Effector memory CD8-positive, alpha-beta T cell (primary cell): ENCODE data around the gene ANK2.
A peak's percentile ranks its signal among the peaks of the same experiment; 100 is the strongest.

Experiments used
- ATAC-seq: fragments of 150-1000 bp; cut with Tn5 transposase; replicated peaks from 2 replicates; pipeline ENCODE4 v1.10.0; 2021; ENCODE audit warnings: mild to moderate bottlenecking, moderate library complexity
- DNase-seq, 3 experiments: peaks; one replicate each; pipeline ENCODE4 v3.0.0; 2021
- H3K27ac Mint-ChIP-seq, 2 donors: one replicate each; pipeline ENCODE4 v1.8.0; 2022; ENCODE audit warnings: mild to moderate bottlenecking in 2 of 2, mixed read lengths in 2 of 2, moderate library complexity in 2 of 2
- H3K27me3 Mint-ChIP-seq, 2 donors: one replicate each; pipeline ENCODE4 v1.8.0; 2022; ENCODE audit warnings: mixed read lengths in 2 of 2
- H3K36me3 Mint-ChIP-seq: one replicate; pipeline ENCODE4 v1.8.0; 2022; ENCODE audit warnings: mild to moderate bottlenecking, moderate library complexity, mixed read lengths; ENCODE audit not compliant: insufficient read depth
- H3K4me1 Mint-ChIP-seq, 2 donors: one replicate each; pipeline ENCODE4 v1.8.0; 2022; ENCODE audit warnings: low read depth in 2 of 2, mixed read lengths in 2 of 2
- H3K4me3 Mint-ChIP-seq, 2 donors: one replicate each; pipeline ENCODE4 v1.8.0; 2022; ENCODE audit warnings: mild to moderate bottlenecking in 2 of 2, mixed read lengths in 2 of 2, moderate library complexity in 2 of 2
- H3K9me3 Mint-ChIP-seq, 2 donors: one replicate each; pipeline ENCODE4 v1.8.0; 2022; ENCODE audit warnings: mixed read lengths in 2 of 2

Gene ANK2

GRCh38 chr4:113116414-113117357, 67.2 kb downstream of the ANK2 start:
- DNase-seq: no peak
- Mint-ChIP-seq H3K27me3 (peaks cover 0 to 6% of the 10 kb centered on the region in 2 donors), H3K4me3 (no peak overlapping the region), H3K36me3 (no peaks in the 10 kb centered on the region), H3K27ac (no peak overlapping the region), H3K4me1 (no peaks in the 10 kb centered on the region), H3K9me3 (no peaks in the 10 kb centered on the region)
- ATAC-seq: no peak

GRCh38 chr4:113117358-113117702, 67.9 kb downstream of the ANK2 start:
- DNase-seq: no peak
- Mint-ChIP-seq H3K27me3 (peaks cover 0 to 6% of the 10 kb centered on the region in 2 donors), H3K4me1 (no peaks in the 10 kb centered on the region), H3K4me3 (no peak overlapping the region), H3K36me3 (no peaks in the 10 kb centered on the region), H3K9me3 (no peaks in the 10 kb centered on the region), H3K27ac (no peak overlapping the region)
- ATAC-seq: no peak

- ATAC-seq: no peak
- H3K27me3 Mint-ChIP-seq: no peaks in the 10 kb centered on the region
- H3K4me3 Mint-ChIP-seq: no peak overlapping the region
- H3K27ac Mint-ChIP-seq: no peak overlapping the region
- H3K9me3 Mint-ChIP-seq: no peaks in the 10 kb centered on the region
- no peaks in the 10 kb centered on the region for H3K4me1 Mint-ChIP-seq
- DNase-seq: no peak
- no peaks in the 10 kb centered on the region for H3K36me3 Mint-ChIP-seq
These were observed 72.6 kb downstream of the ANK2 start for GRCh38 chr4:113122066-113122465.

- Mint-ChIP-seq H3K36me3 (no peaks in the 10 kb centered on the region), H3K9me3 (peaks cover 0 to 6% of the 10 kb centered on the region in 2 donors), H3K27me3 (no peaks in the 10 kb centered on the region), H3K4me3 (no peak overlapping the region), H3K4me1 (no peaks in the 10 kb centered on the region), H3K27ac (no peak overlapping the region)
- ATAC-seq (no peak), DNase-seq (no peak)
These were observed 76.0 kb downstream of the ANK2 start for GRCh38 chr4:113125418-113125817.

GRCh38 chr4:113131136-113131535, 81.7 kb downstream of the ANK2 start:
- H3K4me3 Mint-ChIP-seq: no peak overlapping the region
- no peaks in the 10 kb centered on the region for H3K36me3 Mint-ChIP-seq
- H3K27me3 Mint-ChIP-seq: no peaks in the 10 kb centered on the region
- peaks cover 0 to 6% of the 10 kb centered on the region in 2 donors for H3K9me3 Mint-ChIP-seq
- H3K27ac Mint-ChIP-seq: no peak overlapping the region
- ATAC-seq (no peak), DNase-seq (no peak)
- H3K4me1 Mint-ChIP-seq: no peaks in the 10 kb centered on the region

- ATAC-seq: no peak
- H3K9me3 Mint-ChIP-seq: peaks cover 0 to 6% of the 10 kb centered on the region in 2 donors
- H3K4me1 Mint-ChIP-seq: no peaks in the 10 kb centered on the region
- no peak for DNase-seq
- no peak overlapping the region for H3K27ac Mint-ChIP-seq
- no peaks in the 10 kb centered on the region for H3K27me3 Mint-ChIP-seq
- no peaks in the 10 kb centered on the region for H3K36me3 Mint-ChIP-seq
- H3K4me3 Mint-ChIP-seq: no peak overlapping the region
These were observed 82.2 kb downstream of the ANK2 start for GRCh38 chr4:113131621-113132020.

GRCh38 chr4:113141901-113142346, 92.5 kb downstream of the ANK2 start:
- no peaks in the 10 kb centered on the region for H3K36me3 Mint-ChIP-seq
- H3K4me1 Mint-ChIP-seq: peaks cover 0 to under 1% of the 10 kb centered on the region in 2 donors
- ATAC-seq: no peak

GRCh38 chr4:113142351-113142750, 92.9 kb downstream of the ANK2 start:
- DNase-seq (no peak), ATAC-seq (no peak)
- Mint-ChIP-seq H3K27ac (no peak overlapping the region), H3K27me3 (no peaks in the 10 kb centered on the region), H3K4me1 (peaks cover 0 to 1% of the 10 kb centered on the region in 2 donors), H3K9me3 (peaks cover 0 to 2% of the 10 kb centered on the region in 2 donors), H3K4me3 (no peak overlapping the region), H3K36me3 (no peaks in the 10 kb centered on the region)

More at GRCh38 chr4:113141901-113142346, 92.5 kb downstream of the ANK2 start:
- Mint-ChIP-seq H3K27me3 (no peaks in the 10 kb centered on the region), H3K27ac (no peak overlapping the region), H3K9me3 (peaks cover 0 to 2% of the 10 kb centered on the region in 2 donors), H3K4me3 (no peak overlapping the region)
- no peak for DNase-seq

- no peaks in the 10 kb centered on the region for H3K36me3 Mint-ChIP-seq
- ATAC-seq (no peak), DNase-seq (no peak)
- H3K27me3 Mint-ChIP-seq: no peaks in the 10 kb centered on the region
- H3K9me3 Mint-ChIP-seq: peaks cover 0 to 4% of the 10 kb centered on the region in 2 donors
- peaks cover 0 to 1% of the 10 kb centered on the region in 2 donors for H3K4me1 Mint-ChIP-seq
- no peak overlapping the region for H3K4me3 Mint-ChIP-seq
- no peak overlapping the region for H3K27ac Mint-ChIP-seq
These were observed 94.6 kb downstream of the ANK2 start for GRCh38 chr4:113144091-113144490.

- Mint-ChIP-seq H3K27ac (no peak overlapping the region), H3K27me3 (no peaks in the 10 kb centered on the region), H3K9me3 (peaks cover 0 to 4% of the 10 kb centered on the region in 2 donors), H3K36me3 (no peaks in the 10 kb centered on the region), H3K4me3 (no peak overlapping the region), H3K4me1 (peaks cover 0 to 1% of the 10 kb centered on the region in 2 donors)
- ATAC-seq: no peak
- no peak for DNase-seq
These were observed 95.7 kb downstream of the ANK2 start for GRCh38 chr4:113145147-113145518.

- no peaks in the 10 kb centered on the region for H3K36me3 Mint-ChIP-seq
- DNase-seq (no peak), ATAC-seq (no peak)
- no peak overlapping the region for H3K4me3 Mint-ChIP-seq
- no peaks in the 10 kb centered on the region for H3K27me3 Mint-ChIP-seq
- H3K9me3 Mint-ChIP-seq: peaks cover 0 to 4% of the 10 kb centered on the region in 2 donors
- peaks cover 0 to 1% of the 10 kb centered on the region in 2 donors for H3K4me1 Mint-ChIP-seq
- no peak overlapping the region for H3K27ac Mint-ChIP-seq
These were observed 96.3 kb downstream of the ANK2 start for GRCh38 chr4:113145519-113146291.

GRCh38 chr4:113146876-113147358, 97.5 kb downstream of the ANK2 start:
- no peak for ATAC-seq
- H3K27ac Mint-ChIP-seq: peak overlapping the region in 1 of 2 donors; percentile 23

GRCh38 chr4:113147498-113148111, 98.2 kb downstream of the ANK2 start:
- ATAC-seq (no peak), DNase-seq (no peak)
- no peak overlapping the region for H3K27ac Mint-ChIP-seq
- H3K4me3 Mint-ChIP-seq: peak overlapping the region in 1 of 2 donors; percentile 67
- no peaks in the 10 kb centered on the region for H3K27me3 Mint-ChIP-seq
- H3K9me3 Mint-ChIP-seq: peaks cover 0 to 4% of the 10 kb centered on the region in 2 donors
- H3K4me1 Mint-ChIP-seq: peaks cover 0 to 1% of the 10 kb centered on the region in 2 donors
- no peaks in the 10 kb centered on the region for H3K36me3 Mint-ChIP-seq

More at GRCh38 chr4:113146876-113147358, 97.5 kb downstream of the ANK2 start:
- H3K4me3 Mint-ChIP-seq: peak overlapping the region; percentile 44 to 67
- no peak for DNase-seq
- H3K27me3 Mint-ChIP-seq: no peaks in the 10 kb centered on the region
- peaks cover 0 to 1% of the 10 kb centered on the region in 2 donors for H3K4me1 Mint-ChIP-seq
- no peaks in the 10 kb centered on the region for H3K36me3 Mint-ChIP-seq
- peaks cover 0 to 4% of the 10 kb centered on the region in 2 donors for H3K9me3 Mint-ChIP-seq
